Kidney (tissue), 14 donors: ENCODE measurements around the gene PLSCR1. TPM values are rescaled to one million over a fixed set of nuclear protein-coding genes. Genes with fewer than 3 reads are reported as not detected.

Experiments used
- DNase-seq, 5 donors: peaks; one replicate each; pipeline ENCODE4 v3.0.0-alpha.2; 2013 to 2020
- FAIRE-seq: peaks from 2 replicates; lab custom pipeline; 2012; peaks lifted over from hg19 to GRCh38; lab: Jason Lieb, UNC
- H3K27ac ChIP-seq, 2 donors: one replicate each; pipeline ENCODE4 v1.7.0; 2013; ENCODE audit warnings: low read depth in 2 of 2, low read length in 2 of 2, inconsistent platforms in 1 of 2
- H3K27me3 ChIP-seq: one replicate; pipeline ENCODE4 v1.7.1; 2013; ENCODE audit warnings: low read length, inconsistent platforms; ENCODE audit not compliant: control insufficient read depth, insufficient read depth
- H3K36me3 ChIP-seq, 3 donors: one replicate each; pipeline versions ENCODE4 v1.7.0 to v1.7.1; 2013; ENCODE audit warnings: low read length in 3 of 3, control low read depth in 1 of 3, inconsistent platforms in 1 of 3; ENCODE audit not compliant: insufficient read depth in 3 of 3, control insufficient read depth in 2 of 3
- H3K4me1 ChIP-seq, 3 donors: one replicate each; pipeline versions ENCODE4 v1.7.0 to v1.7.1; 2013; ENCODE audit warnings: low read length in 3 of 3, inconsistent platforms in 1 of 3, low read depth in 1 of 3; ENCODE audit not compliant: control insufficient read depth in 2 of 3, insufficient read depth in 2 of 3
- H3K4me3 ChIP-seq, 3 donors: one replicate each; pipeline versions ENCODE4 v1.7.0 to v1.8.1; 2013; ENCODE audit warnings: low read length in 3 of 3, control low read depth in 1 of 3, inconsistent platforms in 1 of 3
- H3K9ac ChIP-seq, 3 donors: one replicate each; pipeline versions ENCODE4 v1.7.0 to v1.7.1; 2013; ENCODE audit warnings: low read length in 3 of 3, control low read depth in 1 of 3, inconsistent platforms in 1 of 3
- H3K9me3 ChIP-seq, 3 donors: one replicate each; pipeline versions ENCODE4 v1.7.0 to v1.7.1; 2013; ENCODE audit warnings: low read length in 3 of 3, control low read depth in 1 of 3, inconsistent platforms in 1 of 3; ENCODE audit not compliant: control insufficient read depth in 2 of 3, insufficient read depth in 1 of 3
- CTCF ChIP-seq: IDR thresholded peaks from 3 replicates; pipeline ENCODE4 v1.5.1; 2012; ENCODE audit warnings: mild to moderate bottlenecking, moderate library complexity, borderline replicate concordance; ENCODE audit not compliant: insufficient read depth; ENCODE audit errors: extremely low read depth
- intact Hi-C: fragments of 100-400 bp; cut with DNase I; formaldehyde crosslinking; loops from one replicate; pipeline ENCODE4 v1.11.1; 2022
- polyA plus RNA-seq: library from polyadenylated mRNA; stranded (reverse); fragments of 350-450 nt; fragmentation: Illumina TruSeq; extraction: RNeasy Lipid Tissue Mini Kit (QIAGEN cat#74804); gene quantifications from one replicate; pipeline ENCODE4 v1.2.3, GENCODE V29; 2014; ENCODE audit warnings: low read depth, low replicate concordance; ENCODE audit not compliant: insufficient read depth
- total RNA-seq: library from RNA; stranded (reverse); fragmentation: NEBNext Ultra II Directional; extraction: Animal tissue kit (Norgen Biotek cat#: 25700); gene quantifications from one replicate; pipeline ENCODE4 v1.2.1, GENCODE V29; 2021
- donor health status: control.
- donor health status: control.
- donor health status: control.
- donor health status: control.
- donor health status: control.
- donor health status: DM: yes; HTN: yes; CAD: no.
- donor health status: Normal renal cell carcinoma (clear cell type).

PLSCR1 gene
- total and polyA plus RNA-seq, 2 donors from 2014 or later: 53.5 to 266 TPM

- intact Hi-C loops: no loop called here
- no peaks in the 10 kb centered on the region for H3K4me1 ChIP-seq
- H3K27ac ChIP-seq: no peak overlapping the region
- FAIRE-seq: no peak
- H3K9ac ChIP-seq: no peak overlapping the region
- no peaks in the 10 kb centered on the region for H3K9me3 ChIP-seq
- H3K27me3 ChIP-seq: no peaks in the 10 kb centered on the region
- no peak for DNase-seq
- H3K36me3 ChIP-seq: no peaks in the 10 kb centered on the region
- H3K4me3 ChIP-seq: no peak overlapping the region
- TF ChIP-seq CTCF: no peak
Measured at GRCh38 chr3:146550070-146550615, 5.7 kb upstream of the PLSCR1 start.

- no peak for FAIRE-seq
- intact Hi-C loops: no loop called here
Measured at GRCh38 chr3:146547235-146547835, 2.9 kb upstream of the PLSCR1 start.

GRCh38 chr3:146546366-146546965, 2.1 kb upstream of the PLSCR1 start:
- Histone ChIP-seq H3K9ac (no peak overlapping the region), H3K9me3 (no peaks in the 10 kb centered on the region), H3K27me3 (no peaks in the 10 kb centered on the region), H3K4me1 (peaks cover 0 to 8% (median 5%) of the 10 kb centered on the region in 3 donors), H3K4me3 (no peak overlapping the region), H3K27ac (no peak overlapping the region), H3K36me3 (no peaks in the 10 kb centered on the region)
- FAIRE-seq (no peak), DNase-seq (no peak)
- intact Hi-C loops: no loop called here
- TF ChIP-seq CTCF: no peak

More at GRCh38 chr3:146547235-146547835, 2.9 kb upstream of the PLSCR1 start:
- DNase-seq: no peak
- H3K27me3 ChIP-seq: no peaks in the 10 kb centered on the region
- H3K9ac ChIP-seq: no peak overlapping the region
- no peak overlapping the region for H3K27ac ChIP-seq
- H3K4me3 ChIP-seq: no peak overlapping the region
- no peak for TF ChIP-seq CTCF
- H3K9me3 ChIP-seq: no peaks in the 10 kb centered on the region
- no peaks in the 10 kb centered on the region for H3K36me3 ChIP-seq
- H3K4me1 ChIP-seq: no peaks in the 10 kb centered on the region
